ENCODE results near the gene TMEM39B.
"Not testable (repeated sequence)": the region's sequence is repeated elsewhere in the genome, so short reads cannot be mapped to it uniquely, and the experiment has no call there.

TMEM39B gene

DNA sequence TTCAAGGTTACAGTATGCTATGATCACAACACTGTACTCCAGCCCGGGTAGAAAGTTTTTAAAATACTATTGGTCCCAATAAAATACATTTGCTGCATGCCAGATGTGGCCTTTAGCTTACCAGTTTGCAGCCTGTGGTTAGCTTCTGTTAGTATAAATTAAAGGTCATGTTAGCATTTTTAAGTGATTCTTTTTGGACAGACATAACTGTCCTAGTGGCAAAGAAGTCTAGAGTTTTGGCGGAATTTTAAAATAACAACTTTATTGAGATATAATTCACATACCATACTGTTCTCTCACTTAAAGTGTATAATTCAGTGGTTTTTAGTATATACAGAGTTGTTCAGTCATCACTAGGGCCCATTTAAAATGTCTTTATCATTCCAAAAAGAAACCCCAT is 24.3 kb upstream of the TMEM39B start:
- no peaks in the 10 kb centered on the region for H3K27me3 ChIP-seq (ENCODE audit: insufficient read depth, low read length)
- peaks cover 39% of the 10 kb centered on the region for H3K36me3 ChIP-seq (ENCODE audit: insufficient read depth, low read depth, low read length)
- H3K4me3 ChIP-seq (ENCODE audit: low read length) = no peak overlapping the region
- H3K27ac ChIP-seq (ENCODE audit: low read length) = no peak overlapping the region
- H3K9ac ChIP-seq (ENCODE audit: low read depth, low read length) = no peak overlapping the region
- no peaks in the 10 kb centered on the region for H3K9me3 ChIP-seq (ENCODE audit: insufficient read depth, low read depth, low read length)
- H3K4me1 ChIP-seq (ENCODE audit: insufficient read depth, low read length) = no peaks in the 10 kb centered on the region

DNA sequence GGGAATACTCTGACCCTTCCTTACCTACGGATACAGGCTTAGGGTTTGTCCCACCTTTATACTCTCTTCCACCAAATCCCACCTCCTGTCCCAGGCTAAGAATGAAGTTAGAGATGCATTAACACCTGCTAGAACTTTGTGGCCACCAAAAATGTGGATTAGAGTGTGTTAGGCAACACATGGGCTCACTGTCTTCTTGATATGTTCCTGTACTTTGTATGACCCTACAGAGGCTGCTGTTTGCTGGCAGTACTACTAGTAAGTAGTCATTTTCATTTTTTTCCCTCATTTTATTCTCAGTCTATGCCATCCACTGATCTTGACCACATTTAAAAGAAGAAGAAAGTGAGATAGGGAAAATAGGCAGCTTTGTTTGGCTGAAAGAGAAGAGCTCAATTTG is 21.0 kb upstream of the TMEM39B start:
- Histone ChIP-seq H3K27ac (ENCODE audit: low read length) (no peak overlapping the region), H3K9ac (ENCODE audit: low read depth, low read length) (no peak overlapping the region), H3K36me3 (ENCODE audit: insufficient read depth, low read depth, low read length) (peaks cover 71% of the 10 kb centered on the region), H3K27me3 (ENCODE audit: insufficient read depth, low read length) (no peaks in the 10 kb centered on the region), H3K4me1 (ENCODE audit: insufficient read depth, low read length) (no peaks in the 10 kb centered on the region), H3K4me3 (ENCODE audit: low read length) (no peak overlapping the region), H3K9me3 (ENCODE audit: insufficient read depth, low read depth, low read length) (no peaks in the 10 kb centered on the region)

DNA sequence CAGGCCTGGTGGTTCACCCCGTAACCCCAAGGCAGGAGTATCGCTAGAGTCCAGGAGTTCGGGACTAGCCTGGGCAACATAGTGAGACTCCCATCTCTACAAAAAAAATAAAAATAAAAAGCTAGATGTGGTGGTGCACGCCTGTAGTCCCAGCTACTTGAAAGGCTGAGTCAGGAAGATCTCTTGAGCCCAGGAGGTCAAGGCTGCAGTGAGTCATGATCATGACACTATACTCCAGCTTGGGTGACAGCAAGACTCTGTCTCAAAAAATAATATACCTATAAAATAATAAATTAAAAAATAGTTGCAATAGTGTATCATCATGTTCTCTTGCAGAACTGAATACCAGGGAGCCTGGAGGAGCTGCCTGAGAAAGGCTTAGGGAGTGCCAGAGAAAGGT is 19.9 kb upstream of the TMEM39B start:
- H3K4me1 ChIP-seq (ENCODE audit: insufficient read depth, low read length) = no peaks in the 10 kb centered on the region
- H3K9ac ChIP-seq (ENCODE audit: low read depth, low read length) = no peak overlapping the region
- H3K27ac ChIP-seq (ENCODE audit: low read length) = no peak overlapping the region
- no peaks in the 10 kb centered on the region for H3K9me3 ChIP-seq (ENCODE audit: insufficient read depth, low read depth, low read length)
- peaks cover 78% of the 10 kb centered on the region for H3K36me3 ChIP-seq (ENCODE audit: insufficient read depth, low read depth, low read length)
- H3K27me3 ChIP-seq (ENCODE audit: insufficient read depth, low read length) = no peaks in the 10 kb centered on the region
- H3K4me3 ChIP-seq (ENCODE audit: low read length) = no peak overlapping the region

DNA sequence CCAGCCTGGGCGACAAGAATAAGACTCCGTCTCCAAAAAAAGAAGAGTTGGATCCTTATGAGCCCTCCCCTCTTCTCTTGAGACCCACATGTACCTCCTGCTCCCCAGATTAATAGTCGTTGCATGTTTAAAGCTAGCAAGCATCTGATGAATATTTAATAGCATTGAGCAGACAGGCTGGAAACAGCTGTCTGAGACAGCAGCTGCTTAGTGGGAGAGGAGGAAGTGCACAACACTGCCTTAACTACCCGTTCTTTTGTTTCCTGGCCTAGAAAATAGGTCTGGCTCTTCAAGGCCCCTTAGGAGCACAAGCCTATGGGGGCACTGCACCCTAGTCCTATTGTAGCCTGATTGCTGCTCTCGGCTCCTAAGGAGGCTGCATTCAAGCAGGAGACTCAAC is 17.3 kb upstream of the TMEM39B start:
- no peak overlapping the region for H3K27ac ChIP-seq (ENCODE audit: low read length)
- H3K36me3 ChIP-seq (ENCODE audit: insufficient read depth, low read depth, low read length) = peaks cover 94% of the 10 kb centered on the region
- H3K4me3 ChIP-seq (ENCODE audit: low read length) = no peak overlapping the region

DNA sequence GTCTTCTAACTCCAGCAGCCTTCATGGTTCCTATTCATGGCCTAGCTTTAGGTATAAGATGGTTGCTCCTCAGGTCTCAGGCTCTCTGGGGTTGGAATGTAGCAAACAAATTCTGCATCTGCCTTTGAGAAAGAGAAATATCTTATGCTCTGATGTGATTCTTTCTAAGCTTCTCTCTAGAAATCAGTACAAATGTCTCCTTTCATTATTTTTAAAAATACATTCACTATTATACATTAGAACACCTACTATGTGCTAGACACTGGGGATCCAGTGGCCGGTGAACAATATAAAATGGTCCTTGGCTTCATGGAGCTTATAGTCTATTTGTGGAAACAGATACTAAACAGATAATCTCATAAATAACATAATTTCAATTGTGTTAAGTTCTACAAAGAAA is 16.1 kb upstream of the TMEM39B start:
- peaks cover 94% of the 10 kb centered on the region for H3K36me3 ChIP-seq (ENCODE audit: insufficient read depth, low read depth, low read length)

More for the DNA sequence above, 17.3 kb upstream of the TMEM39B start:
- Histone ChIP-seq H3K9me3 (ENCODE audit: insufficient read depth, low read depth, low read length) (no peaks in the 10 kb centered on the region), H3K27me3 (ENCODE audit: insufficient read depth, low read length) (no peaks in the 10 kb centered on the region), H3K4me1 (ENCODE audit: insufficient read depth, low read length) (peaks cover 5% of the 10 kb centered on the region), H3K9ac (ENCODE audit: low read depth, low read length) (no peak overlapping the region)

DNA sequence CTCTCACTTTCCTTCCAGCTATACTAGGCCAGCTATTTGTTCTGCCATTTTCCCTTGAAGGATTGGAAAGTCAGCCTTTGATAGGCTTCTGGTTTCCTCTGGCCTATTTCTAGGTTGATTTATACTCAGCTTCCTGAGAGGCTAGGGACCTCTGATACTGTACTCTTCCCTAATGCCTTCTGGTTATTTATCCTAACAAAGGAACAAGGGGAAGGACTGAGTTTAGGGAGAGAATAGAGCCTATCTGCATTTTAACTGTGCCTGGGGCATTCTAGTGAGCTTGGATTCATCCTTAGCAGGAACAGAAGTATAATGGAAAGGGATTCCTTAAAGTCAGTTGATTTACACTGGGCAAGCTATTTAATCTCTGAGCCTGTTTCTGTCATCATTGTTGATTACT is 11.8 kb upstream of the TMEM39B start:
- no peak overlapping the region for H3K9ac ChIP-seq (ENCODE audit: low read depth, low read length)
- peaks cover 24% of the 10 kb centered on the region for H3K4me1 ChIP-seq (ENCODE audit: insufficient read depth, low read length)
- H3K27ac ChIP-seq (ENCODE audit: low read length) = no peak overlapping the region
- H3K9me3 ChIP-seq (ENCODE audit: insufficient read depth, low read depth, low read length) = no peaks in the 10 kb centered on the region
- H3K4me3 ChIP-seq (ENCODE audit: low read length) = peak overlapping the region; percentile 7; the same call in 1 of the 2 replicates
- no peaks in the 10 kb centered on the region for H3K27me3 ChIP-seq (ENCODE audit: insufficient read depth, low read length)
- H3K36me3 ChIP-seq (ENCODE audit: insufficient read depth, low read depth, low read length) = peaks cover 57% of the 10 kb centered on the region

More for the DNA sequence above, 16.1 kb upstream of the TMEM39B start:
- Histone ChIP-seq H3K9me3 (ENCODE audit: insufficient read depth, low read depth, low read length) (no peaks in the 10 kb centered on the region), H3K9ac (ENCODE audit: low read depth, low read length) (no peak overlapping the region), H3K27me3 (ENCODE audit: insufficient read depth, low read length) (no peaks in the 10 kb centered on the region), H3K4me1 (ENCODE audit: insufficient read depth, low read length) (peaks cover 15% of the 10 kb centered on the region), H3K4me3 (ENCODE audit: low read length) (no peak overlapping the region), H3K27ac (ENCODE audit: low read length) (no peak overlapping the region)

DNA sequence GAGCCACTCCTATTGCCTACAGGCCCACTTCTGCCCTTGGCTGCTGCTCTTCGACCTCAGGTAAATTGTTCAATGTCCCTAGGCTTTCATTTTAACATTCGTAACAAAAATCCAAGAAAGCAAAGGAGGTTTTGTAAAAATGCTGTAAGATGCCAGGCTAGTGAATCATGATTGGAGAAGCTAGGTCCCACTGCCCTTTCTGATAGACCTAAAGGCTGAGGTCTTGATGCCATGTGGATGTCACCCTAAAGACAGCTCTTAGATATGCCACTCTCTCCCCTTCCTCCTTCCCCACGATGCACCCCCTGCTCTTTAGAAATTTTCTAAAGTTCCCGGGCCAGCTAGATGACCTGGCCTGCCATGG is 9.9 kb upstream of the TMEM39B start:
- no peaks in the 10 kb centered on the region for H3K27me3 ChIP-seq (ENCODE audit: insufficient read depth, low read length)
- H3K36me3 ChIP-seq (ENCODE audit: insufficient read depth, low read depth, low read length) = peaks cover 42% of the 10 kb centered on the region
- peaks cover 24% of the 10 kb centered on the region for H3K4me1 ChIP-seq (ENCODE audit: insufficient read depth, low read length)
- peak overlapping the region; percentile 8; the same call in 1 of the 2 replicates for H3K9ac ChIP-seq (ENCODE audit: low read depth, low read length)
- no peaks in the 10 kb centered on the region for H3K9me3 ChIP-seq (ENCODE audit: insufficient read depth, low read depth, low read length)
- no peak overlapping the region for H3K27ac ChIP-seq (ENCODE audit: low read length)
- H3K4me3 ChIP-seq (ENCODE audit: low read length) = no peak overlapping the region

DNA sequence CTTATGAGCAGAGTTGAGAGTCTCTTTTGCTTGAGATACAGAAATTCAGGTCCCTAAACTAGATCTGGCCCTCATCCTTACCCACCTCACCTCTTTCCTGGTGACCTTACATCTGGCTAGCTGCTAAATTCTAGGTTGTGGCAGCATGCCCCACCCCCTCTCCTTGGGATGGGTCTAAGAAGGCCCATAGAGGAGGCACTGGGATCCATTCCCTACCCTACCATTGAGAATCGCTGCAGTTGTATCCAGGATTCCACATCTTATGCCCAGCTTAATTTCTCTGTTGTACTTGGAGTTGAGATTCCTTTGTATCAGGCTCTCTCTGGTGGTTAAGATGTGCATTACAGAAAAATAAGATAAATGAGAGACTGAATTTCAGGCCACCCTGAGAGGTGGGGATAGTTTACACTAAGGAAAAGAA is 9.5 kb upstream of the TMEM39B start:
- H3K9me3 ChIP-seq (ENCODE audit: insufficient read depth, low read depth, low read length) = no peaks in the 10 kb centered on the region
- H3K4me3 ChIP-seq (ENCODE audit: low read length) = no peak overlapping the region
- H3K27me3 ChIP-seq (ENCODE audit: insufficient read depth, low read length) = no peaks in the 10 kb centered on the region
- no peak overlapping the region for H3K27ac ChIP-seq (ENCODE audit: low read length)
- H3K9ac ChIP-seq (ENCODE audit: low read depth, low read length) = peak overlapping the region; percentile 8; the same call in 1 of the 2 replicates
- H3K36me3 ChIP-seq (ENCODE audit: insufficient read depth, low read depth, low read length) = peaks cover 38% of the 10 kb centered on the region
- peaks cover 24% of the 10 kb centered on the region for H3K4me1 ChIP-seq (ENCODE audit: insufficient read depth, low read length)

DNA sequence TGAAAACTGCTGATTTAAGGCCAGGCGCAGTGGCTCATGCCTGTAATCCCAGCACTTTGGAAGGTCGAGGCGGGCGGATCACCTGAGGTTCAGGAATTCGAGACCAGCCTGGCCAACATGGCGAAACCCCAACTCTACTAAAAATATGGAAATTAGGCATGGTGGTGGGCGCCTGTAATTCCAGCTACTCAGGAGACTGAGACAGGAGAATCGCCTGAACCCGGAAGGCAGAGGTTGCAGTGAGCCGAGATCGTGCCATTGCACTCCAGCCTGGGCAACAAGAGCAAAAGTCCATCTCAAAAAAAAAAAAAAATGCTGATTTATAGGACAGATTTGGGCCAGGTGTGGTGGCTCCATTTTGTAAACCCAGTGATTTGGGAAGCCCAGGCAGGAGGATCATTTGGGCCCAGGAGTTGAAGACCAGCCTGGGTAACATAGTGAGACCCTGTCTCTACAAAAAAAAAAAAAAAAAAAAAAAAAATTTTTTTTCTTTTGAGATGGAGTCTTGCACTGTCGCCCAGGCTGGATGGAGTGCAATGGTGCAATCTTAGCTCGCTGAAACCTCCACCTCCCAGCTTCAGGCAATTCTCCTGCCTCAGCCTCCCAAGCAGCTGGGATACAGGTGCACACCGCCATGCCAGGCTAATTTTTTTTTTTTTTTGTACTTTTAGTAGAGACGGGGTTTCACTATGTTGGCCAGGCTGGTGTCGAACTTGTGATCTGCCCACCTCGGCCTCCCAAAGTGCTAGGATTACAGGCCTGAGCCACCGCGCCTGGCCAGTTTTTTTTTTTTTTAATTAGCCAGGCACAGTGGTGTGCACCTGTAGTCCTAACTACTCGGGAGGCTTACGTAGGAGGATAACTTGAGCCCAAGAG is 6.9 kb upstream of the TMEM39B start:
- not testable (repeated sequence) for H3K27me3 ChIP-seq (ENCODE audit: insufficient read depth, low read length); H3K27ac ChIP-seq (ENCODE audit: low read length); H3K9ac ChIP-seq (ENCODE audit: low read depth, low read length); H3K4me3 ChIP-seq (ENCODE audit: low read length); H3K9me3 ChIP-seq (ENCODE audit: insufficient read depth, low read depth, low read length)
- H3K4me1 ChIP-seq (ENCODE audit: insufficient read depth, low read length) = peaks cover 25% of the 10 kb centered on the region
- peaks cover 14% of the 10 kb centered on the region for H3K36me3 ChIP-seq (ENCODE audit: insufficient read depth, low read depth, low read length)

DNA sequence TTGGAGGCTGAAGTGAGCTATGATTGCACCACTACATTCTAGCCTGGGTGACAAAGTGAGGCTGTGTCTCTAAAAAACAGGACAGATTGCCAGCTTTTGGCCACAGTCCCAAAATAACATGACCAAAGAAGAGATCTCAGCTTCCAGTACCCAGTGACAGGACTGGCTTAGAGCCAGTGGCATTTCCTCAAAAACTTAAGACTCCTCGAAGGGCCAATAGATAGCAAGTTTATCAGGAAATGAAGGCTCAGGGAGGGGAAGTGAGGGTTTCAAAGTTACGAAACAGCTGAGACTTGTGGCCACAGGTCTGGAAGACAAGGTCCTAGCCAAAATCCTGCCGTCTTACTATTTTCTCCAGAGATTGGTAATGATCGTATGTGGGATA is 6.3 kb upstream of the TMEM39B start:
- Histone ChIP-seq H3K4me1 (ENCODE audit: insufficient read depth, low read length) (peaks cover 21% of the 10 kb centered on the region), H3K4me3 (ENCODE audit: low read length) (no peak overlapping the region), H3K9ac (ENCODE audit: low read depth, low read length) (no peak overlapping the region), H3K27ac (ENCODE audit: low read length) (no peak overlapping the region), H3K27me3 (ENCODE audit: insufficient read depth, low read length) (no peaks in the 10 kb centered on the region), H3K36me3 (ENCODE audit: insufficient read depth, low read depth, low read length) (peaks cover 7% of the 10 kb centered on the region), H3K9me3 (ENCODE audit: insufficient read depth, low read depth, low read length) (no peaks in the 10 kb centered on the region)

DNA sequence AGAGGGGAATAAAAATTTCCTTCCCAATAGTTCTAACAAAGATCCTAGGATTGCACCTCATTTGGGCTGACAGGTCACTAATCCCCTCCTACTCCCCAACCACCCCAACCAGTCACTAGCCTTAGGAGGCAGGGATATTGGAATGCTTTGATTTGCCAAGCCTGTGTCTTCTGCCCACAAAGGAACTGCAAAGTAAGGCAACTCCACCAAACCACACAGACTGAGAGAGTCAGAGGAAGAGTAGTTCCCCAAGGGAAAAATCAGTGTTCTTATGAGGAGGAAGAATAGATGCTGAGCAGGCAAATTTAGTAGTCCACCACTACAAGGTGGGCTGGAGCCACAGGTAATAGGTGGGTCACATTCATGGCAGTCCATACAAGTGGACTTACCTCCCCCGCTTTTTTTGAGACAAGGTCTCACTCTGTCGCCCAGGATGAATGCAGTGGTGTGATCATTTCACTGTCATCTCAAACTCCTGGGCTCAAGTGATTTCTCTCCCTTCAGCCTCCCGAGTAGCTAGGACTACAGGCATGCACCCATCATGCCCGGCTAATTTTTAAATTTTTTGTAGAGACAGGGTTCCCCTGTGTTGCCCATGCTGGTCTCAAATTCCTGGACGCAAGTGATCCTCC is 3.7 kb upstream of the TMEM39B start:
- Histone ChIP-seq H3K4me1 (ENCODE audit: insufficient read depth, low read length) (peaks cover 17% of the 10 kb centered on the region), H3K9me3 (ENCODE audit: insufficient read depth, low read depth, low read length) (no peaks in the 10 kb centered on the region), H3K27ac (ENCODE audit: low read length) (no peak overlapping the region), H3K4me3 (ENCODE audit: low read length) (no peak overlapping the region), H3K27me3 (ENCODE audit: insufficient read depth, low read length) (no peaks in the 10 kb centered on the region), H3K9ac (ENCODE audit: low read depth, low read length) (peak overlapping the region; percentile 7; the same call in 1 of the 2 replicates), H3K36me3 (ENCODE audit: insufficient read depth, low read depth, low read length) (no peaks in the 10 kb centered on the region; the same call in 1 of the 2 replicates)
